Cerebellar cortex (tissue), 1 donor: ENCODE results near the gene SLC35E1.
"Not testable (repeated sequence)": the region's sequence is repeated elsewhere in the genome, so short reads cannot be mapped to it uniquely, and the experiment has no call there.

Experiments used
- DNase-seq: peaks from one replicate; pipeline ENCODE4 v3.0.0-alpha.2; 2015; ENCODE audit warnings: low spot score

Gene SLC35E1

DNA sequence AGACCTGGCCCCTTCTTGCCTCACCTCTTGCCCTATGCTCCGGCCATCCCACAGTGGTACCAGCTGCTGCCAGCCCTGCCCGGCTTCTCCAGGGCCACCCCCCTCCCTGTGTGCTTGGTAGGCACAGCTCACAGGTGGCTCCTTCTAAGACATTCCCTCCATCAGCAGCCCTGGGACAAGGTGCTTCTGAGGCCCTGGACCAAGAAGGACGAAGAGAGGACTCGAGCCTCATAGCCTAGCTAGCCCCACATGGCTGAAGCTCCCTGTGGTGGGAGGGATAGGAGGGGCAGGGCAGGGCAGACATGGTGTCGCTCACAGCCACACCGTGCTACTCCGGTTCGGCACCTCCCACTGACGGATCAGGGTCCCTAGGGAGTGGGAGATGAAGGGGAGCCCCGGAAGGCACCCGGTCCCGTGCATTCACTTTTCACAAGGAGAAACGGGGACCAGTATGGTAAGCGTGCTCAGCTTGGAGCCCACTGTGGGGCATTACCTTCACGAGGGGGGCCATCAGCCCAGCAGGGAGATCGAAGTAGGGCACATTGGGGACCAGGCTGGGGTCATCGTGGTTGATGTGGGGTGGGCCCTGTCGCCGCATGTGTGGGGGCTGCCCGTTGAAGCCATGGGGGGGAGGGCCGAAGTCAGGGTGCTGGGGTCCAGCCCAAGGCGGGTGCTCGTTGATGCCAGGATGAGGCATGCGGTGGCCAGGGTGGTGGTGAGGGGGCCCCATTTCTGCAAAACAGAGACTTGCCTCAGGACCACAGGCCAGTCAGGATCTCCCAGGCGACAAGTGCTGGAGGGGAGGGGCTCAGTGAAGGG lies 49.4 kb downstream of the SLC35E1 start:
- no peak for DNase-seq

DNA sequence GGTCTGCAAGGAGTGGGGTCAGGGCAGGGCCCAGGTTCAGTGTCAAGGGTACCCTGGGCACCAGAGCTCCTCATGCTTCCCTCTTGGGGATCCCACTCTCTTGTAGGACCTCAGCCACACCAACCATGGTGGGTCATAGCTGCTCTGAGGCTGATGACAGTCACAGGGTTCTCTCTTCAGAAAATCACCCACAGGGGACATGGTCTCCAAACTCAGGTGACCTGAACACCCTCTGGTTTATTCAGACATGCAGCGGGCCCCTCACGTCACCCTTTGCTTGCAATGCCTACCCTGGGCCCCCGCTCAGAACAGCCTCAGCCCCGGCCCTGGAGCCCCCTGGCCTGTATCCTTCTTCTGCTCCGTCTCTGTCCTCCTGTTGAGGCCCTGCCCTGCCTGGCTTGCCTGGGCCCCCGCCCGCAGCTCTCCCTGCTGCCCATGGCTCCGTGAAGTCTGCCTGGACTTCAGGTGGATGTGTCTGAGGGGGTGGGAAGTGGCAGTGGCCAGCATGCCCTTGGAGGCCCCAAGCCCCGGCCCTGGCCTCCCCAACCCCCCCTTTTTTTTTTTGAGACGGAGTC lies 50.4 kb downstream of the SLC35E1 start:
- no peak for DNase-seq

DNA sequence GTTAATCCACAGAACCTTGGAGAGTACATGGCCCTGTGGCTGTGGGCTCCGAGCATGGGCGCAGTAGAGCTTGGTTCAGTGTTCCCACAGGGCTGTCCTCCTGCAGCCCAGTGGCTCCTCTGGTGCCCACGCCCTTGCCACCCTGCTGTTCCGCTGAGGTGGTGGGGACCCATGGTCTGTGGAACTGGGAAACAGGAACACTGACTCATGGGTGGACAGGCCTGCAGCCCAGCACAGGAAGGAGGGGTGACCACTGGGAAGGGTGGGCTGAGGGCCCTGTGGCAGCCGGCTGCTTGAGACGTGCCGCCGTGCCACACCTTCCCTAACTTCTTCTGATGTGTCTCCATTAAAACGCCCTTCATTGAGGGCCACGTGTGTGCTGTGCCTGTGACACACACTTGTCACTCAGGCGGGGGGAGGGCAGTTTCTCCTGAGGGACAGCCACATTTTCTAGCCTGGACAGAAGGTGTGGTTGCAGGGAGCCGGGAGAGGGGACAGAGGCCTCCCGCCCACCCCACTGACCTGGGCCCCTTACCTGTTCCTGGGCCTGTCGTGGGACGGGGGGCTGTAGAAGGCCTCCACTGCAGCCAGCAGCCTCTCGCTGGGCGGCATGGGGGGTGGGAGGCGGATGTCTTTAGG lies 51.1 kb downstream of the SLC35E1 start:
- no peak for DNase-seq

DNA sequence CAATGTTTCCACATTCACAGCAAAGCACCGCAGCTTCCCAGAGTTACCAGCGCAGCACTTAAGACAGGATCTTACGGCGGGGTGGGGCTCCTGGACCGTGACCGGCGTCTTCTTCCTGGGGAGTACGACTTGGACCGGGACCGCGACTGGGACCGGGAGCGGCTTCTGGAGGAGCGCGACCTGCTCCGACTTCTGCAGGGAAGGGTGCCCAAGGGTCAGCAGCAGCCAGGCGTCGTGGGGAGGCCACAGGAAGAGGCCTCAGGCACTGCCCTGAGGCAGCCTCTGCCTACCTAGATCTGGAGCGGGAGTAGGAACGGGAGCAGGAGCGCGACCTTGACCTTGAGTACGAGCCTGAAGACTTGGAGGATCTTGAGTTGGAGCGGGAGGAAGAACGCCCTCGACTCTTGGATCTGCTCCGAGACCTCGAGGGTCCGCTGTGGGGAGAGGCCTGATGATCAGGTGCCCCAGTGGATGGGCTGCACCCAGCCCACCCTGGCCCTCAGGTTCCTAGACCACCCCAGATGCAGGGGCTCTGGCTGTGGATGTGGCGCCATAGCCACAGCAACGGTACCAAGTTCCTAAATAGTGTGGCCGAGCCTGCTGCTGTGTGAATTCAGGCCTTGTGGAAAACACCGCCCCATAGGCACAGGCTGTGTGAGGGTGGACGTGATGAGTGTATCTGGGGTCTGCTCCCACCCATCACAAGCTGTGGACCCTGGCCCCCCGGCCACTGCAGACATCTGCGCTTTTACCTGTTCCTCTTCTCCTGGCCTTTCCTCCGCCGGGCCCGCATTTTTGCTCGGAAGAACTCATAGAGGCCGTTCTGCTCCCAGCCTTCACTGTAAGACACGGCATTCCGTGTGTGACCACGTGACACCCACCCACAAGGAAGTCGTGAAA lies 51.9 kb downstream of the SLC35E1 start:
- no peak for DNase-seq

DNA sequence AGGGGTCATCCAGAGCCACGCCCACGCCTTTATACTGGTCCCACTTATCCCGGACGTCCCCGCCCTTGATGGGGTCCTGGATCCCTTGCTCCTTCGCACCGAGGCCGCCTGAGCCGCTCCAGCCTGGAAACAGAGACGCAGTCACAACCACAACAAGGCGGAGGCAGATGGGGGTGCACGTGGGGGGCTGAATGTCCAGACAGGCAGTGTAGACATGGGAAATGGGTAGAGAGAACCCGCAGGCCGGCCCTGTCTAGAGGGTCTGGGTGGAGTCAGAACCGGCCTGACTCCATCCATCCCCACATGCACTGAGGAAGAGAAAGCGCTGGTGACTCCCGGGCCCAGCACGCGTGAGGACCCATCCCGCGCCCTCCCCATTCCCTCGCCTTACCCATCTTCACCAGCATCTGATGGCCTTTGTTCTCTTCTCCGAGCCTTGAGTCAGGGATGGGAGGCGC lies 53.0 kb downstream of the SLC35E1 start:
- no peak for DNase-seq

DNA sequence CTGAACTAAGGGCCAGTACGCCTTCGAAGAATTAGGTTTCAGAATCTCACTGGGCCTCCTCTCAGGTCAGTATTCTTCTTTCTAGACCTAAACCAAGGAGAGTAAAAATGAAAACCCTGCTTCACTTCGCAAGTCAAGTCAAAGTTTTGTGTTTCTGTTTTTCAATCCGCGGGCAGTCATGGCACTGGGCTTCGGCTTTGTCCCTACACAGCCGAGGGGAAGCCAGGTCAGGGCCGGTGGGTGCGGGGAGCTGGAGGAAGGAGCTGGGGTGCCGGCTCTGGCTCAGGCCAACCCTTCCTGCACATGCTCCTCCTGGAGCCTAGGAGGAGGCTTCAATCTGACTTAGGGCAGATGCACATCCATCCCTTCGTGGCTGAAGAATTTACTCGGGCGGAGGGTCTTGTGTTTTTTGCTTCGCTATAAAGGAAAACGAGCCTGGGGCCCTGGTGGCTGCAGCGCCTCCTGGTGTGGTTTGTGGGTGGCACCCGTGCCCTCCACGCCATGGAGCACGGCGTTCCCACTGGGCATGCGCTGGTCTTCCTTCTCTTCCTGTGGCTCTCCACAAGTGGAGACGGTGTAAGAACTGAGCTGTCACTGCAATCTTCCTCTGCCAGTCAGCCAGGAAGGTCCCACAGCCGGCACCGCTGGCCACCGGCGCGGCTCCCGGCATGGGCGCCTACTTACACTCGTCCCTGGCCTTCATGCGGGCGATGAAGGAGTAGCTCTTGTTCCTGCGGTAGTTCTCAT lies 53.6 kb downstream of the SLC35E1 start:
- no peak for DNase-seq

DNA sequence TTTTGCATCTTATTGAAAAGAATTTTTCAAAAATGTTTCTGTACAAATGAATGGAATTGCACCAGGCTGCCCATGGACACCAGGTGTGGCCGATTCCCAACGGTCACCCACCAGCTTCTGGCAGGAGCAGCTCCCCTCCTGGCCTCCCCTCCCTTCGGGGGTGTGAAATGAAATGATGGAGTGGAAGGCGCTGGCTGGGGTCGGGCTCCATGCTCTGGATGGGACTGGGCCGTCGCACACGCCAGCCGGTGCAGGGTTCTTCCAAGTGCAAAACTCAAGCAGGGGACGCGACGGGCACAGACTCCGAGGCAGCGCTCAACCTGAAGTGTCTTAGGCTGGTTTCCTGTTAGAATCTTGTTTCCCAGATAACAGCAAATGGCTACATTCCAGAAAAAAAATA lies 54.2 kb downstream of the SLC35E1 start:
- no peak for DNase-seq

DNA sequence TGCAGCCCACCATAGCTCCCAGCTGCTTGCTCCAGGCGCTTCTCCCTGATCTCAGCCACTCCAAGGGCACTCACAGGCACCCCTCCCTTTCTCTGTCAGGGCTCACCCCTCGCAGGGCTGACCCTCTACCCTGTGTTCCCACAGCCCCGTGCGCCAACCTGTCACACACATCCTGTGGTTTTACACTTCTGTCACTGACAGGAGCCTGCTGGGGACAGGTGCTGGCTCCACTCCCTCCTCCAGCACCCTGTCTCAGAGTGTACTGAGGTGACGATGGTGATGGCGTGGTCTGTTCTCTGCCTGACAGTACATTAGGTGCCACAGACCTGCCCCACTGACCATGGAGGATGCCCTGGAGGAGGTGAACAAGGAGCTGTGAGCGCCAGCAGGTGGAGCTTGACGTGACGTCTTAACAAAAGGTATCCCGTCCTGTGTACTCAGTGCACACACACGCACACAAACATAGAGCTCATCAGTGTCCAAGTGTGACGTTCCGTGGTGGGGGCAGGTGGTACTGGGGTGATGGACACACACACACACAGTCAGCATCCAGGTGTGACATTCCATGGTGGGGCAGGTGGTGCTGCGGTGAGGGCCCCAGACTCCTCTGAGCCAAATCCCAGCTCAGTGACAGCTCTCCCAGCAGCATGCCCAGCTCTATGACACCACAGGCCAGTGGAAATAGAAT lies 55.1 kb downstream of the SLC35E1 start:
- no peak for DNase-seq

DNA sequence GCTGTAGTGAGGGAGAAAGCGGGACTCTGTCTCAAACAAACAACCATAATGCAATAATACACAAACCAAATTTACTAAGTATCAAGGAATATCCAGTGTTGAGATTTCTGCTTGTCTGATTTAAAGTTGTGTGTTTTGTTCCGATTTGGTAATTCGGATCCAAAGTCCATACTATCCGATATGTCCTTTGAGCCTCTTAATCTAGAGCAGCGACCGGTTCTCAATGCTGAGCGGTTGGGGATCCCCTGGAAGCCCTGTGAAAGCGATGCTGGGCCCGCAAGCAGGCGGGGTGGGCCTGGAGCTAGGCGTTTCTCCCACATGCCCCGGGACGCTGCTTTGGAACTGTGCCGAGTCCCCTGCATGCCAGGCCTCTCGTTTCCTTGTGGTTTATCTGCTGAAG lies 55.8 kb downstream of the SLC35E1 start:
- no peak for DNase-seq

DNA sequence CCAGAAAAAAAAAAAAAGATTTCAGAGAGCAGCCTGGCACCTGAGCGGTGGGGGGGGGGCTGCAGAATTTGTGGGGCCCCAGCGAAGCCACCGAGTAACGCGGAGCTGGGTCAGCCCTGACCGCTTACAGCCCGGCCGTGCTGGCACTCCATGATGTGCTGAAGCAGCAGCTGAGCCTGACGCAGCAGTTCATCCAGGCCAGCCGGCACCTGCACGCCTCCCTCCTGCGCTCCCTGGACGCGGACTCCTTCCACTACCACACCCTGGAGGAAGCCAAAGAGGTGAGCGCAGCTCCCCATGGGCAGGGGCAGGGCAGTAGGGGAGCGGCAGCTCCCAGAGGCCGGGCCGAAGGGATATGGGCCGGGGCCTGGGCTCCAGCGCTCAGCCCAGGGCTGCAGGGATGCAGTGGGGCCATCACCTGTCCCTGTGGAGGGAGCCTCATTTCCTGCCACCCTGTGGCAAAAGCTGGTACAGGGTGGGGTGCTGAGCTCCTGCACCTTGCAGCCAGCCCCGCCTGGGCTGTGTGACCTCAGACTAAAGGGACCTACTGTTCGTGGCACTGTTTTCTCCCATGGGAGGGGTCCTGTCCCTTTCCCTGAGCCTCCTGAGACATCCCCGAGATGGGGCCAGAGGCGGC lies 57.7 kb downstream of the SLC35E1 start:
- DNase-seq = no peak

DNA sequence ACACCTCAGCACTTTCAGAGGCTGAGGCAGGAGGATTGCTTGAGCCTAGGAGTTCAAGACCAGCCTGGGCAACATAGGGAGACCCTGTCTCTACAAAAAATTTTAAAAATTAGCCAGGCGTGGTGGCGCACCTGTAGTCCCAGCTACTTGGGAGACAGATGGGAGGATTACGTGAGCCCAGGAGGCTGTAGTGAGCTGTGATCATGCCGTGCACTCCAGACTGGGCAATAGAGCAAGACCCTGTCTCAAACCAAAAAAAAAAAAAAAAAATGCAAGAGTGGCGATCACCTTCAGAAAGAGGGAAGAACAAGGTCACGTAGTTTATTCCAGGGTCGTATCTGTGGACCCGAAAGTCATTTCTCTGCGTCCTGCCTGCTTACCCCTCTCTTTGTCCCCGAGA lies 59.6 kb downstream of the SLC35E1 start:
- DNase-seq = not testable (repeated sequence)

DNA sequence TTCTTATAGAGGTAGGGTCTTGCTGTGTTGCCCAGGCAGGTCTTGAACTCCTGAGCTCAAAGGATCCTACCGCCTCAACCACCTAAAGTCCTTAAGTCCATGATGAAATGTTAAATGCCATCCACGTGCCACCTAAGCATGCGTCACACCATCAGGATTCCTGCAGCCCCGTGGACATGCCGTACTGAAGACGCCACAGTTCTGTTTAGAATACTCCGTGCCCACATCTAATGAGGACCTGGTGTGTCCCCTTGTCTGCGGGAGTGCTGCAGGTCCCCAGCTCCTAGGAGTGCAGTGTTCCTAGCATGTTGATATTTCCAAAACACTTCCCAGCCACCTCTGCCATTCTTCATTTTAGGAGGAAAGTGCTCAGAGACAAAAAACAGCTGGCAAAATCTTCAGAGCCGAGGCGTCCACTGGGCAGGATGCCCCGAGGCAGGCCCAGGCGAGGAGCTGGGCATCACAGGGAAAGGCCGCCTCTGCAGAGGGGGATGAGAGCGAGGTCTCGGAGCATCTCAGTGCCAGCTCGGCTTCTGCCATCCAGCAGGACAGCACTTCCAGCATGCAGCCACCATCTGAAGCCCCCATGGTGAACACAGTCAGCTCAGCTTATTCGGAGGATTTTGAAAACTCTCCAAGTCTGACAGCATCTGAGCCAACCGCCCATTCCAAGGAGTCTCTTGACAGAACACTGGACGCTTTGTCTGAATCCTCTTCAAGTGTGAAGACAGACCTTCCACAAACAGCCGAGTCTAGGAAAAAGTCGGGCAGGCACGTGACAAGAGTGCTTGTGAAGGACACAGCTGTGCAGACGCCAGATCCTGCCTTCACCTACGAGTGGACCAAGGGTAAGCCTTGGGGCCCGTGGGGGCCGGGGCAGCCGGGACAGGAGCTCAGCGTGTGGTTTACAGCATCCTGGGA lies 62.8 kb downstream of the SLC35E1 start:
- DNase-seq = peak; percentile 30

DNA sequence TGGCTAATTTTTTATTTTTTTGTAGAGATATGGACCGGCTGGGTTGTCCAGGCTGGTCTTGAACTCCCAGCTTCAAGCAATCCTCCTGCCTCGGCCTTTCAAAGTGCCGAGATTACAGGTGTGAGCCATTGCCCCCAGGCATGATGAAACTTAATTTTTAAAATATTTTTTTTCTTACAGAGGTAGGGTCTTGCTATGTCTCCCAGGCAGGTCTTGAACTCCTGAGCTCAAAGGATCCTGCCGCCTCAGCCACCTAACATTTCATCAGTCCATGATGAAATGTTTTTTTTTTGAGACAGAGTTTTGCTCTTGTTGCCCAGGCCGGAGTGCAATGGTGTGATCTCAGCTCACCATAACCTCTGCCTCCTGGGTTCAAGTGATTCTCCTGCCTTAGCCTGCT lies 63.7 kb downstream of the SLC35E1 start:
- no peak for DNase-seq

DNA sequence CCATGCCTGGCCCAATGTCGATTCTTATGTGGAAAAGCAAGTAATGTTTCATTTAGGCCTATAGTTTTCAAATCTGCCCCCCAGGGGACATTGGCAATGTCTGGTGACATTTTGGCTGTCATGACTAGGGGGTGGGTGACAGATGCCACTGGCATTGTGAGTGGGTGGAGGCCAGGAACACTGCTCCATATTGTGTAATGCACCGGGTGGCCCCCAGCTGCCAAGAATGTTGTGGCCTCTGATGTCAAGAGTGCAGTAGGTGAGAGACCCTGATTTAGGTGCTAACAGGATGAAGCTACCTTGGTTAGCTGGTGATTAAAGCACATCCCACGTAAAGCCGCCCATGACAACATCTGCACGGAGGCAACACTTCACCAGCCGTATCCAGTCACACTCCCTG lies 65.3 kb downstream of the SLC35E1 start:
- DNase-seq = no peak

DNA sequence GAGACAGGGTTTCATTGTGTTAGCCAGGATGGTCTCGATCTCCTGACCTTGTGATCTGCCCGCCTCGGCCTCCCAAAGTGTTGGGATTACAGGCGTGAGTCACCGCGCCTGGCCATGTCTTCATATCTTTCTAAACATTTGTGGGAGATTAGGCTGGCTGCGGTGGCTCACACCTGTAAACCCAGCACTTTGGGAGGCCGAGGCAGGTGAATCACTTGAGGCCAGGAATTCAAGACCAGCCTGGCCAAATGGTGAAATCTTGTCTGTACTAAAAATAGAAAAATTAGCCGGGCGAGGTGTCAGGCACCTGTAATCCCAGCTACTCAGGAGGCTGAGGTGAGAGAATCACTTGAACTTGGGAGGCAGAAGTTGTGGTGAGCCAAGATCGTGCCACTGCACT lies 66.1 kb downstream of the SLC35E1 start:
- DNase-seq = not testable (repeated sequence)

DNA sequence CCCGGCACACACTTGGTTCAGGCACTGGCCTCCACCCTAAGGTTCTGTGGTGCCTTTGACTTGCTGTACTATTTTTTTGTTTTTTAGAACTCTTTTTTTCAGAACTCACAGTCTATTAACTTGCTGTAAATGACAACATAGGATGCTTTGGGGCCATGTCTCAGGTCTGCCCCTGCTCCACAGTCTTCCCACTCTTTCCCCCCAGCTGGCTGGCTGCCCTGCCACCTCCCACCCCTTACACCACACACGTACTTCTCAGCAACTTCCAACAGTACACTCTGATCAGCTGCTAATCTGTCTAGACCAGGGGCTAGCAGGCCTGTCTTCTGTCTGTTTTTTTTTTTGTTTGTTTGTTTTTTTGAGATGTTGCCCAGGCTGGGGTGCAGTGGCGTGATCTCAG lies 67.9 kb downstream of the SLC35E1 start:
- no peak for DNase-seq
